ENCODE results near the gene FCMR.
A peak's percentile ranks its signal among the peaks of the same experiment; 100 is the strongest.

FCMR gene, protein sequence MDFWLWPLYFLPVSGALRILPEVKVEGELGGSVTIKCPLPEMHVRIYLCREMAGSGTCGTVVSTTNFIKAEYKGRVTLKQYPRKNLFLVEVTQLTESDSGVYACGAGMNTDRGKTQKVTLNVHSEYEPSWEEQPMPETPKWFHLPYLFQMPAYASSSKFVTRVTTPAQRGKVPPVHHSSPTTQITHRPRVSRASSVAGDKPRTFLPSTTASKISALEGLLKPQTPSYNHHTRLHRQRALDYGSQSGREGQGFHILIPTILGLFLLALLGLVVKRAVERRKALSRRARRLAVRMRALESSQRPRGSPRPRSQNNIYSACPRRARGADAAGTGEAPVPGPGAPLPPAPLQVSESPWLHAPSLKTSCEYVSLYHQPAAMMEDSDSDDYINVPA

DNA sequence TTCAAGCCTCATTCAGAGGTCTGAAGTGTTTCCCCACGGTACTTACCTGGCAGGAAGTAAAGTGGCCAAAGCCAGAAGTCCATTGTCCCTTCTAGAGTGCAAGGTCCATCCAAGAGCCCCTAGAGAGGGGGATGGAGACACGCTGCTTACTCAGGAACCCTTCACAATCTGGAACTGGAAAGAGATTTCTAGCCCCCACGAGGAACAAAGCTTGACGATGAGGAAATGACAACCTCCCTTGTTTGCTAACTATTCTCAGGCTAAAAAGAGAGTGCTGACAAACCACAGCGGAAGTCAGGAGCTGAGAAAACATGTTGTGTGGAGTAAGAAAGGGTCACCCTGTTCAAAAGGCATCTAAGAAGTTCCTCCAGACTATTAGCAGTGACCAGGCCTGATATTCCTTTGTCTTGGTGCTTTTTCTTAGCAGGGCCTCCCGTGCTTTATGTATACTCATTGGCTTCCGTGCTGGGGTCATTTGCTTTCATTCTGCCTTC, at the start of gene FCMR:
FCMR (minus strand) TSS at position 170 of the 494 bp plus-strand sequence; CDS start at position 83, 87 bp downstream.
- DNase-seq (ENCODE audit: low read depth in 2 of 2) = no peak

GRCh38 chr1:206971029-206971655, 49.4 kb upstream of the FCMR start:
- no peak for DNase-seq (ENCODE audit: low read depth in 2 of 2)

GRCh38 chr1:206970446-206970845, 48.7 kb upstream of the FCMR start, which contains the start of gene FCAMR:
Gene FCAMR (minus strand): TSS chr1:206970460. CDS start chr1:206970125, 335 bp downstream.
- DNase-seq (ENCODE audit: low read depth in 2 of 2) = no peak

GRCh38 chr1:206969090-206969489, 47.3 kb upstream of the FCMR start:
- DNase-seq (ENCODE audit: low read depth in 2 of 2) = no peak

- peak in 1 of 2 experiments; percentile 7 for DNase-seq (ENCODE audit: low read depth in 2 of 2)
Measured at GRCh38 chr1:206967096-206967849, 45.5 kb upstream of the FCMR start.

- no peak for DNase-seq (ENCODE audit: low read depth in 2 of 2)
Measured at GRCh38 chr1:206965781-206966180, 44.0 kb upstream of the FCMR start.

DNA sequence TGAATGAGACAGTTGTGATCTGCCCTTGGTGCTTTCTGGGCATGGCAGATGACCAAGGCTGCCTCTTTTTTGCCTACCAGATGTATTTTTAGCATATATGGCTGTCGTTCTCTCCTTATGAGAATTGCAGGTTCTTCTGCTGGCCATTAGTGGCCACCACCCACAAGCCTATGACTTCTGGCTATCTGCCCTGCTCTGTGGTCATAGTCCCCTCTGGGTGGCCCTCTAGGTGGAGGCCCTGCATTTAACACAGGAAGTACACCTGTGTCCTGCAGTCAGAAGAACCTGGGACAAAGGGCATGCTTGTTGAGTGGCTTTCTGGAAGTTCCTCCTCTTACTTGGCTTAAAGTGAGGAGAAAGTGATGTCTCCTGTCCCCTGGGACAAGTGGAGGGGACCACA, 42.0 kb upstream of the FCMR start:
- DNase-seq (ENCODE audit: low read depth in 2 of 2) = no peak

- no peak for DNase-seq (ENCODE audit: low read depth in 2 of 2)
Measured at GRCh38 chr1:206963119-206963712, 41.5 kb upstream of the FCMR start.

- DNase-seq (ENCODE audit: low read depth in 2 of 2) = no peak
Measured at GRCh38 chr1:206962272-206962671, 40.5 kb upstream of the FCMR start.

GRCh38 chr1:206961668-206962067, 39.9 kb upstream of the FCMR start:
- DNase-seq (ENCODE audit: low read depth in 2 of 2) = no peak

GRCh38 chr1:206960676-206961386, 39.1 kb upstream of the FCMR start:
- DNase-seq (ENCODE audit: low read depth in 2 of 2) = no peak

DNA sequence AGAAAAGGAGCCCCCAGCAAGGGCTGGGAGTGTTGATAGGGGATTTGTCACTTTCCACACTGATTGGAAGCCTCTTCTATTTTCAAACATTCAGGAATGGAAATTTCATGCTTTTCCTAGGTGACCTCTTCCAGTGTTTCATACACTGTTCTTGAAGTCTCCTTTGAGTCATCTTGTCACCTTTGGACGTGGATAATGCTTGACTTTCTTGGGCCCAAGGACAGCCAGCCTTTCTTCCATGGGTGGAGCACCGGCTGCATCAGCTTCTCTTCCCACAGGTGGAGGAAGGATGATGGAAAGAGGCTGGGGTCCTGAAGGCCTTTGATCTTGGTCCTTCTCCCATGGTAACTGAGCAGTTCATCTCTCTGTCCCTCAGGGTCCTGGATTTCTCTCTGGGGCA, 36.4 kb upstream of the FCMR start:
- DNase-seq (ENCODE audit: low read depth in 2 of 2) = no peak

DNA sequence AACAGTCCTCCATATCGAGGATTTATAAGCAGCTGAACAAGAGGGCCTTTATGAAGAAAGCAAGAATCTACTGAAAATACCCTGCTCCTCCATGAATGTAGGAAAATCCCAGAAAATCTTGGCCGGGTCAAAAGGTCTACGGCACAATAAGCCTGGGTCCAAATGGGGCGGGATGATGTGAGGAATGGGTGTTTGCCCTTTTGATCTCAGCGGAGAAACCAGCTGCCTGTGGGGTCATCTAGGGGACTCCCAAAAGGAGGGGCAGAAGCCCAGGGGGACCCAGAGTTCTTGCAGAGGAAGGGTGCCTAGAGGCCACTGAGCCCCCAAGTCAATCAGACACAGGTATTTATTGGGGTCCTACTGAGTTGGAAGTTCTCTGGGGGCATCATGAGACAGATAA, 35.9 kb upstream of the FCMR start:
- no peak for DNase-seq (ENCODE audit: low read depth in 2 of 2)

GRCh38 chr1:206955476-206956451, 34.0 kb upstream of the FCMR start:
- peak; percentile 70 to 71 for DNase-seq (ENCODE audit: low read depth in 2 of 2)

GRCh38 chr1:206954459-206955342, 33.0 kb upstream of the FCMR start:
- no peak for DNase-seq (ENCODE audit: low read depth in 2 of 2)

DNA sequence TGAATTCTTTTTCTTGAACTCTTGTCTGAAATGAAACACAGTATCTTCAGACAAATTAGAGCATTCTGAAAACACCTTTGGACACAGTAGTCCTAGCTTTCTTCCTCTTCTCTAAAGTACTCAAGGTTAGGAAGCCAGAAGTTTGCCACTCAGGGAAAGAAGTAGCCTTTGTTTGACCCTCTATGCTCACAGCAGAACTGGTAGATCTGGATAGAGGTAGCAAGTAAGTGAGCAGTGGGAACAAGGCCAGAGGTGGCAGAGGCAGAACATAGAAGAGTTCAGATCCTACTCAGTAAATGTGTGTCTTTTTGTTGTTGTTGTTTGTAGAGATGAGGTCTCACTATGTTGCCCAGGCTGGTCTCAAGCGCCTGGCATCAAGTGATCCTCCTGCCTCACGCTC, 31.9 kb upstream of the FCMR start:
- no peak for DNase-seq (ENCODE audit: low read depth in 2 of 2)

GRCh38 chr1:206953126-206953525, 31.4 kb upstream of the FCMR start:
- DNase-seq (ENCODE audit: low read depth in 2 of 2) = no peak

DNA sequence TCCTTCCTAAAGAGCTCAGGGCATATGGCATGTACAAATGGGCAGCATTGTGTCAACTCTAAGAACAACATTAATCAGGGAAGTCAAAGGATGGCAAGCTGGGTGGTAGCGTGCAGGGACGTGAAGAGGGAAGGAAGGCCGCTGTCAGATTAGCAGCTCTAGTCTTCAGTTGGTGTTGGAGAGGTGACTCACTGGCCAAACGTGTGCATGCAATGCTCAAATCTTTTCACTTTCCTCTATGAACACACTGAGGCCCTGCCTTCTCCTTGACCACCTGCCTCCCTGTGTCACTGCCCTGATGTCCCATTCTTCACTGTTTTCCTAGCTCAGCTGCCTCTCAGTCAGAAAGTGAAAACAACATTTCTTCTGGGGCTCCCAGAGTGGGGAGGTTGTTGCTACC, 30.4 kb upstream of the FCMR start:
- no peak for DNase-seq (ENCODE audit: low read depth in 2 of 2)

All from fibroblast of skin of left quadriceps (primary cell).